ENCODE data around the gene OPTN.
"Not testable (repeated sequence)": the region's sequence is repeated elsewhere in the genome, so short reads cannot be mapped to it uniquely, and the experiment has no call there.

Gene OPTN

DNA sequence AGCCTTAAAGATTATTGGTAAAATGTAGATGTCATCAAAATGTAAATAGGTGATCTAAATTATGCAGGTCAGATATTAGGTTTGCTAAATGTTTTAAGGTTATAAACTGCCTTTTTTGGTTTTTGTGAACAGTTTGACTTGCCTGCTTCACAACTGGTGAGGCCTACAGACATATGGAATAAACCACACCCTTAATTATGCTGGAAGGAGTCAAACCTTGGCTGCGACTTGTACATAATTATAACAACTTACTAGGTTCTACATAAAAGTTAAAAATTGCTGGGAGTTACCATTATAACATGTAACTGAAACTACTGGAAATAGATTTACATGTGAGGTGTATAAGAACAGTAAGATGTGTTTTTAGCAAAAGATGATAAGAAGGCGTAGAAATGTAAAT lies 31.5 kb upstream of the OPTN start:
- Histone ChIP-seq H3K36me3 (no peaks in the 10 kb centered on the region), H3K27me3 (no peaks in the 10 kb centered on the region), H3K9ac (no peak overlapping the region), H3K4me3 (no peak overlapping the region), H3K27ac (no peak overlapping the region), H3K9me3 (no peaks in the 10 kb centered on the region), H3K4me2 (no peak overlapping the region), H3K4me1 (no peaks in the 10 kb centered on the region), H4K20me1 (no peaks in the 10 kb centered on the region)
- no peak for TF ChIP-seq Cebpa-rat (IDR thresholded peaks at IDR 0.05)

- Histone ChIP-seq H3K27ac (no peak overlapping the region), H3K4me3 (no peak overlapping the region), H3K36me3 (no peaks in the 10 kb centered on the region), H3K27me3 (no peaks in the 10 kb centered on the region), H3K4me1 (no peaks in the 10 kb centered on the region), H4K20me1 (no peaks in the 10 kb centered on the region), H3K9me3 (no peaks in the 10 kb centered on the region), H3K9ac (no peak overlapping the region), H3K4me2 (no peak overlapping the region)
- no peak for TF ChIP-seq Cebpa-rat (IDR thresholded peaks at IDR 0.05)
Observed at GRCh38 chr10:13072339-13072738, 27.6 kb upstream of the OPTN start.

GRCh38 chr10:13074563-13075451 lies 25.2 kb upstream of the OPTN start:
- no peak for TF ChIP-seq Cebpa-rat (IDR thresholded peaks at IDR 0.05)
- Histone ChIP-seq H4K20me1 (no peaks in the 10 kb centered on the region), H3K27me3 (no peaks in the 10 kb centered on the region), H3K36me3 (no peaks in the 10 kb centered on the region), H3K9me3 (peaks cover 11% of the 10 kb centered on the region), H3K27ac (no peak overlapping the region), H3K4me1 (no peaks in the 10 kb centered on the region), H3K9ac (no peak overlapping the region), H3K4me3 (no peak overlapping the region), H3K4me2 (no peak overlapping the region)

DNA sequence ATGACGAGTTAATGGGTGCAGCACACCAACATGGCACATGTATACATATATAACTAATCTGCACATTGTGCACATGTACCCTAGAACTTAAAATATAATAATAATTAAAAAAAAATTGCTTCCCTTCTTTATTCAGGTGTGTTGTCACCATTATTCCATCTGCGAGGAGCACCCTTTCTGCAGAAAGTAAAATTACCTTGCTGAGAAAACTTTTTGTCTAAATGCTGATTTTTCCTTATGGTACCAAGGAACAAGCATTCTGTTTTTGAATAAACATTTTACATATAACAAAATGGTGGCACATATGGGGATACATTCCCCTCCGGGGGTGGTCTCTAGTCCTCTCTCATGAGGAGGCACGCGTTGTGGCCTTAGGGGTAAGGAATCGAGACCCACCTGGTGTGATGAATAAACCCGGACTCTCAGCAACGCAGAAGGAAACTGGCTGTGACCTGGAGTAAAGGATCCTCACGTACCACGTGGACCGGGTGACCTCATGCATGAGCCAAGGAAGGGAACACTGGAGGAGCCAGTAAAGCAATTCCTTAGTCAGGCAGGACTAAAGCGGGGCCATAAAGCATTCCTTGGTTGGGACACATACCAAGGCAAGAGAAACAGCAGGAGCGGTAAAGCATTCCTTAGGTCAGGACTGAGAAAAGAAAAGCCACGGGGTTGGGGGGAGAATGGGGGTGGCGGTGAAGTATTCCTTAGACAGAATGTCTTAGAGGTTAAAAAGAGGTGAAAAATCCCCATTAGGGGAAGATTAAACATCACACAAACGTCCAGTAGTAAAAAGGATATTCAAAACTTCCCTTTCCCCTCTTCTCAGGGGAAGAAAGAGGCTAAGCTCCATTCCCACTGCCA lies 20.8 kb upstream of the OPTN start:
- no peak for TF ChIP-seq Cebpa-rat (IDR thresholded peaks at IDR 0.05)
- Histone ChIP-seq H3K36me3 (no peaks in the 10 kb centered on the region), H3K4me1 (no peaks in the 10 kb centered on the region), H3K27me3 (no peaks in the 10 kb centered on the region), H3K4me3 (no peak overlapping the region), H3K9ac (no peak overlapping the region), H3K27ac (no peak overlapping the region), H3K9me3 (peaks cover 50% of the 10 kb centered on the region), H4K20me1 (no peaks in the 10 kb centered on the region), H3K4me2 (no peak overlapping the region)

- Histone ChIP-seq H3K4me1 (no peaks in the 10 kb centered on the region), H3K9ac (no peak overlapping the region), H3K4me2 (no peak overlapping the region), H4K20me1 (no peaks in the 10 kb centered on the region), H3K36me3 (no peaks in the 10 kb centered on the region), H3K27ac (no peak overlapping the region), H3K4me3 (no peak overlapping the region), H3K9me3 (peaks cover 56% of the 10 kb centered on the region), H3K27me3 (no peaks in the 10 kb centered on the region)
- TF ChIP-seq Cebpa-rat (IDR thresholded peaks at IDR 0.05): no peak
Observed at GRCh38 chr10:13079776-13080050, 20.2 kb upstream of the OPTN start.

GRCh38 chr10:13080643-13081042 lies 19.3 kb upstream of the OPTN start:
- Histone ChIP-seq H3K4me1 (no peaks in the 10 kb centered on the region), H4K20me1 (no peaks in the 10 kb centered on the region), H3K27ac (no peak overlapping the region), H3K27me3 (no peaks in the 10 kb centered on the region), H3K9me3 (peaks cover 65% of the 10 kb centered on the region), H3K36me3 (no peaks in the 10 kb centered on the region), H3K9ac (no peak overlapping the region), H3K4me3 (no peak overlapping the region), H3K4me2 (no peak overlapping the region)
- no peak for TF ChIP-seq Cebpa-rat (IDR thresholded peaks at IDR 0.05)

- H3K27ac ChIP-seq, H3K4me2 ChIP-seq, H4K20me1 ChIP-seq, H3K27me3 ChIP-seq, H3K4me1 ChIP-seq, H3K4me3 ChIP-seq, H3K36me3 ChIP-seq, H3K9ac ChIP-seq: not testable (repeated sequence)
- peaks cover 76% of the 10 kb centered on the region for H3K9me3 ChIP-seq
Observed at GRCh38 chr10:13083700-13084099, 16.3 kb upstream of the OPTN start.

GRCh38 chr10:13086056-13086455 lies 13.9 kb upstream of the OPTN start:
- H3K9me3 ChIP-seq: peaks cover 56% of the 10 kb centered on the region
- no peak overlapping the region for H3K4me2 ChIP-seq
- no peak overlapping the region for H3K9ac ChIP-seq
- TF ChIP-seq Cebpa-rat (IDR thresholded peaks at IDR 0.05): no peak
- no peaks in the 10 kb centered on the region for H3K36me3 ChIP-seq
- H3K27me3 ChIP-seq: no peaks in the 10 kb centered on the region
- H4K20me1 ChIP-seq: no peaks in the 10 kb centered on the region
- H3K27ac ChIP-seq: no peak overlapping the region
- no peak overlapping the region for H3K4me3 ChIP-seq
- peaks cover 7% of the 10 kb centered on the region for H3K4me1 ChIP-seq

DNA sequence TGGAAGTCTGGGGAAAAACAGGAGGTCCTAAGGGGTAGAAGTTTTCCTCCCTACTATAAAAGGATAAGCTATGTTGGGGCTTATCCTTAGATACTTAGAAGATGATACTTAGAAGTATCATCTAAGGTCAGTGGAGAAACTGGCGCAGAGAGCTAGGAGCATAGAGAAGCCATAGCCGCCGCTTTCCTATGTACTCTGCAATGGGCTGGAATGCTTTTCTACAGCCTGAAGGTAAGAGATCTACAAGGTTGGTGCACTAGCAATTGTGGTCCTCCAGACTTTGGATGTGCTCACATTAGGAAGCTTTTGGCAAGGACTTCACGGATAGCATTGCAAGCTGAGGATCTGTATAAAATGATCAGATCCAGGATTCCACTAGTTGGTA lies 12.4 kb upstream of the OPTN start:
- H3K4me2 ChIP-seq: no peak overlapping the region
- H3K4me3 ChIP-seq: no peak overlapping the region

GRCh38 chr10:13087986-13088618 lies 11.9 kb upstream of the OPTN start:
- H3K4me3 ChIP-seq: no peak overlapping the region
- H3K9ac ChIP-seq: no peak overlapping the region
- TF ChIP-seq Cebpa-rat (IDR thresholded peaks at IDR 0.05): no peak
- H3K4me2 ChIP-seq: no peak overlapping the region
- peaks cover 44% of the 10 kb centered on the region for H3K9me3 ChIP-seq
- no peaks in the 10 kb centered on the region for H3K27me3 ChIP-seq
- H3K36me3 ChIP-seq: no peaks in the 10 kb centered on the region
- H3K4me1 ChIP-seq: peaks cover 7% of the 10 kb centered on the region
- no peaks in the 10 kb centered on the region for H4K20me1 ChIP-seq
- H3K27ac ChIP-seq: no peak overlapping the region

More for the DNA sequence above, 12.4 kb upstream of the OPTN start:
- H3K4me1 ChIP-seq: peaks cover 7% of the 10 kb centered on the region
- no peaks in the 10 kb centered on the region for H4K20me1 ChIP-seq
- TF ChIP-seq Cebpa-rat (IDR thresholded peaks at IDR 0.05): no peak
- peaks cover 45% of the 10 kb centered on the region for H3K9me3 ChIP-seq
- no peak overlapping the region for H3K27ac ChIP-seq
- H3K36me3 ChIP-seq: no peaks in the 10 kb centered on the region
- H3K9ac ChIP-seq: no peak overlapping the region
- H3K27me3 ChIP-seq: no peaks in the 10 kb centered on the region

Measured in BLaER1 (cell line).